GM12873 (cell line): ENCODE measurements around the gene FHAD1.

Source experiments
- TF ChIP-seq, protein P1 (sequence below): IDR thresholded peaks from 2 replicates; pipeline ENCODE4 v1.5.1; 2012; ENCODE audit warnings: low read depth, mild to moderate bottlenecking, moderate library complexity, low read length, control low read depth; ENCODE audit not compliant: insufficient read depth; ENCODE audit errors: missing control alignments

Gene FHAD1

DNA sequence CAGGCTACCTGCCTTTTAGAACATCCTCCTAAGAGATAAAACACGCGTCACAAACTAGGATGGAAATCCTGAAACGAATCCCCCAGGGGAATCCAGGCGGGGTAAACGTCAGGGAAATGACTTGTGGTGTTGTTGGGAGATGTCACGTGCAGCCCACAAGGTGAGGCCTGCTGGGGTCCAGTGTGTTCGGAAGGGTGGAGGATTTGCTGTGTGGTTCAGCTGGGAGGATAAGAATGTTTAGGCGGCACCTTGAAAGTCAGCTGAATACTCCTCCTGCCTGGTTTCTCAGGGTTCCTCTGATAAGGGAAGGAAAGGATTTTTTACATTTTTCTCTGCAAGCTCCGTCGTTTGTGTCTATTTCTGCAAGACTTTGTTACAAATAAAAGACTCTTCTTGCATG lies 88.0 kb downstream of the FHAD1 start:
- TF ChIP-seq, protein P1, sequence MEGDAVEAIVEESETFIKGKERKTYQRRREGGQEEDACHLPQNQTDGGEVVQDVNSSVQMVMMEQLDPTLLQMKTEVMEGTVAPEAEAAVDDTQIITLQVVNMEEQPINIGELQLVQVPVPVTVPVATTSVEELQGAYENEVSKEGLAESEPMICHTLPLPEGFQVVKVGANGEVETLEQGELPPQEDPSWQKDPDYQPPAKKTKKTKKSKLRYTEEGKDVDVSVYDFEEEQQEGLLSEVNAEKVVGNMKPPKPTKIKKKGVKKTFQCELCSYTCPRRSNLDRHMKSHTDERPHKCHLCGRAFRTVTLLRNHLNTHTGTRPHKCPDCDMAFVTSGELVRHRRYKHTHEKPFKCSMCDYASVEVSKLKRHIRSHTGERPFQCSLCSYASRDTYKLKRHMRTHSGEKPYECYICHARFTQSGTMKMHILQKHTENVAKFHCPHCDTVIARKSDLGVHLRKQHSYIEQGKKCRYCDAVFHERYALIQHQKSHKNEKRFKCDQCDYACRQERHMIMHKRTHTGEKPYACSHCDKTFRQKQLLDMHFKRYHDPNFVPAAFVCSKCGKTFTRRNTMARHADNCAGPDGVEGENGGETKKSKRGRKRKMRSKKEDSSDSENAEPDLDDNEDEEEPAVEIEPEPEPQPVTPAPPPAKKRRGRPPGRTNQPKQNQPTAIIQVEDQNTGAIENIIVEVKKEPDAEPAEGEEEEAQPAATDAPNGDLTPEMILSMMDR = no peak

DNA sequence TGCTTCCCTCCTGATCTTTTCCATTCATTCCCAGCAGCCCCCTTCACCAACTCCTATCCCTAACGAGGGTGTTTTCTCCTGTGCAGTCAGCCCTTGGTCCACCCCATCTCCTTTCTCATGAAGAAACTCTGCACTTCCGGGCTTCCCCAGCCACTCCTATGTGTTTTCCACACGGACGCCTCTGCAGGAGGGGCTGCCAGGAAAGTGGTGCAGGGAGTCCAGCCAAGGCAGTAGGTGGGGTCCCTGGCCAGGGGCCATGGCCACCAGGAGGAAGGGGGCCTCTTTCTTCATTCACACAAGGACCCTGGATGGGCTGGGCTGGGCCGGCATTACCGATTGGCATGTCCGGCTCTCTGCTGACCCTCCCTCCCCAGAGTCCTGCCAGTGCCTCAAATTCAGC lies 89.8 kb downstream of the FHAD1 start:
- TF ChIP-seq, protein P1 = no peak

DNA sequence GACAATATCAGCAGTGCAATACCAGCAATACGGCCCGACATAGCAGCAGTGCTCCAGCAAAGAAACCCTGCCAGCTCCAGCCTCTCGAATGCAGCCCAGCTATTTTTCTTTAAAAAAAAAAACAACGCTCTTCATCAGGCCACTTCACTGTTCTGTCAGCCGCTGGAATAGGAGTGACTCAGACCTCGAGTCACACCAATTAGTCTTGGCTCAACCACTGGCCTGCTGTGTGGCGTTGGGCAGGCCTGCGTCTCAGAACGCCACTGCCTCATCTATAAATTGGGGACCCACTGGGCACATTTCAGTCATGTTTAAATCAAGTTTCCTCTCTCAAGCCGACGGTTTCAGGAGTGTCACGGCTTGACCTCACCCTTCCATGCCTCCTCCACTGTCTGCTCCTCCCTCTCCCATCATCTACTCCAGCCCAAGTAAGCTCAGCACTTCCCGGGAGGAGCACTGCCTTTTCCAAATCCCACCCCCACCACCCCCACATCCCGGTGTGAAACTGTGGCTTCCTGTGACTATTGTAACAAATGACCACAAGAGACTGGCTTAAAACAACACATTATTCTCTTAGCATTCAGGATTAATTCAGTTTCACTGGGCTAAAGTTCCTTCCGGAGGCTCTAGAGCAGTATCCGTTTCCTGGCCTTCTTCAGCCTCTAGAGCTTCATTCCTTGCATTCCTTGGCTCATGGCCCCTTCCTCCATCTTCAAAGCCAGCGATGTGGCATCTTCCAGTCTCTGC lies 90.8 kb downstream of the FHAD1 start:
- TF ChIP-seq, protein P1 = no peak

DNA sequence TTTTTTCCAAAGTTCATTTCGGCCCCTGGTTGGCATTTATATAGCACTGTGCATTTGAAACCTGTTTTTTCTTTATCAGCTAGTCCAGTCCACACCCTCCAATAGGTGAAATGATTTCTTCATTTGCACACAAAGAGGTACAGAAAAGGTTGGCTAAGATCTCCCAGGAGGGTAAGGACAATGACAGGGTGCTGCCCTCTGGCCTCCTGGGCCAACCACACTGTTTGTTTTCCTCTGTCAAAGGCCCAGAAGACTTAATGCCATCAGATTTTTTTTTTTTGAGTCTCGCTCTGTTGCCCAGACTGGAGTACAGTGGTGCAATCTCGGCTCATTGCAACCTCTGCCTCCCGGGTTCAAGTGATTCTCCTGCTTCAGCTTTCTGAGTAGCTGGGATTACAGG lies 92.5 kb downstream of the FHAD1 start:
- TF ChIP-seq, protein P1 = no peak

DNA sequence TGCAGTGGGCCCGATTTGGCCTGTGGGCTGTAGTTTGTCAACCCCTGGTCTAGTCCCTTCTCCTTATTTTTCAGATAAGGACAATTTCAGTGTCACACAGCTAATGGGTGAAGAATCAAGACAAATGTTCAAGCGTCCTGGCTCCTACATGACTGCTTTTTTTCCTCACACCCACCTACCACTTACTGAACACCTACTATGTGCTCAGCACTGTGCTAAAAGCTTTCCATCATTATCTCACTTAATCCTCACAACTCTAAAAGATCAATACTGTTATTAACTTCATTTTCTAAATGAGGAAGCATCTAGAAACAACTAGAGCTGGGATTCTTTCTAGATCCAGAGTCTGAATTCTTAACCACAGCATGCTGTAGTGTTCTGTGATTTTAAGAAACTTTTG lies 94.2 kb downstream of the FHAD1 start:
- TF ChIP-seq, protein P1 = no peak

DNA sequence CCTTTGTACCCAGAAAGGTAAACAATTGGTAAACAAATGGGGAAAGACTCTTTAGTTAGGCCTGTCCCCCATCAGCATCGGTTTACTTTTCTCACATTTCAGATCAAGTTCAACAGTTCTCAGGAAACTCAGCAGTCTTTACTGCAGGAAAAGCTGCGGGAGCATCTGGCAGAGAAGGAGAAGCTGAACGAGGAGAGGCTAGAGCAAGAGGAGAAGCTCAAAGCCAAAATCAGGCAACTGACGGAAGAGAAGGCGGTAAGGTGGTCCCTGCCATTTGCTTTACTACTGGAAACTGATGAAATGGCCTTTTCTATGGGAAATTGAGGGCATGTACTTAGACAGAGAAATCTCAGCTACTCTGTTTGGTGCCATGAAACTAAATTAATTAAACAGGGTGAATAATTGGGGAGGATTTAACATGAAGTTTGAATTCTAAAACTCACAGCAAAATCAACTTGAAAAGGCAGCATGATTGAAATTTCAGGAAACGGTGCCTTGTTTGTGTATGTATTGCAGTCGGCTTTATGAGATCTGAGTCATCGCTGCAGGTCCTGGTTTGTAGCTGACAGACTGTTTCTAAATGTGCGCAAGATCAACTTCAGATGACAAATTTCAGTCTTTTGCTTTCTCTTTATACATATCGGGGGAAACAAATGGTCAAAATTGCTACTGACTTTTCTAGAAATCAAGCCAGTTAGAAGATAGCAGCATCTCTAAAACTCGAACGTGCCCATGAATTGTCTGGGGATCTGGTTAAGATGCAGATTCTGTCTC lies 94.8 kb downstream of the FHAD1 start:
- TF ChIP-seq, protein P1 = no peak

DNA sequence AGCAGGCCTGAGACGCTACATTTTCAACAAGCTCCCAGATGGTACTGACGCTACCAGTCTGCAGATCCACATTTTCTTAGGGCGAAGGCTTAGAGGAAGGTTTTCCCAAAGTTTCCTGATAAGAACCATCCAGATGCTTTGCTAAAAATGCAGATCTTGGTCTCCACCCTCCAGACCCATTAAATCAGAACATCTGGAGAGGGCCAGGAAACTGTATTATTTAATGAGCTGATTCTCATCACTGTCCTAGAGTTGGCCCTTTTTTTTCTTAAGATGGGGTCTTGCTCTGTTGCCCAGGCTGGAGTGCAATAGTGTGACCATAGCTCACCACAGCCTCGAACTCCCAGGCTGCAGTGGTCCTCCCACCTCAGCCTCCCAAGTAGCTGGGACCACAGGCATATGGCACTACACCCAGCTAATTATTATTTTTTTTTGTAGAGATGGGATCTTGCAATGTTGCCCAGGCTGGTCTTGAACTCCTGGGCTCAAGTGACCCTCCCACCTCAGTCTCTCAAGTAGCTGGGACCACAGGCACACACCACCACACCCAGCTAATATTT lies 95.5 kb downstream of the FHAD1 start:
- TF ChIP-seq, protein P1 = no peak
